Kidney capillary endothelial cell (primary cell): ENCODE measurements around the gene TOM1L2.

Experiments used
- DNase-seq: peaks from one replicate; pipeline ENCODE4 v3.0.0-alpha.2; 2018; ENCODE audit warnings: low spot score

The TOM1L2 gene

GRCh38 chr17:17994271-17995069 lies 22.3 kb upstream of the TOM1L2 start:
- no peak for DNase-seq

GRCh38 chr17:17993852-17994251 lies 21.7 kb upstream of the TOM1L2 start:
- DNase-seq: no peak

- DNase-seq: no peak
Measured at GRCh38 chr17:17993366-17993765, 21.2 kb upstream of the TOM1L2 start.

GRCh38 chr17:17990282-17990681 lies 18.1 kb upstream of the TOM1L2 start:
- DNase-seq: no peak

GRCh38 chr17:17989618-17990017 lies 17.4 kb upstream of the TOM1L2 start:
- DNase-seq: no peak

- DNase-seq: no peak
Measured at GRCh38 chr17:17989081-17989480, 16.9 kb upstream of the TOM1L2 start.

GRCh38 chr17:17988427-17988945 lies 16.3 kb upstream of the TOM1L2 start:
- no peak for DNase-seq

GRCh38 chr17:17987901-17988300 lies 15.7 kb upstream of the TOM1L2 start:
- no peak for DNase-seq

GRCh38 chr17:17987187-17987896 lies 15.1 kb upstream of the TOM1L2 start:
- DNase-seq: no peak

- DNase-seq: no peak
Measured at GRCh38 chr17:17985555-17985954, 13.4 kb upstream of the TOM1L2 start.

GRCh38 chr17:17985153-17985552 lies 13.0 kb upstream of the TOM1L2 start:
- no peak for DNase-seq

GRCh38 chr17:17983776-17984175 lies 11.6 kb upstream of the TOM1L2 start:
- DNase-seq: no peak

- no peak for DNase-seq
Measured at GRCh38 chr17:17983376-17983775, 11.2 kb upstream of the TOM1L2 start.

- DNase-seq: no peak
Measured at GRCh38 chr17:17982801-17983200, 10.6 kb upstream of the TOM1L2 start.

- DNase-seq: no peak
Measured at GRCh38 chr17:17981330-17981729, 9.1 kb upstream of the TOM1L2 start.

- no peak for DNase-seq
Measured at GRCh38 chr17:17979778-17980177, 7.6 kb upstream of the TOM1L2 start.

GRCh38 chr17:17978481-17979424 lies 6.6 kb upstream of the TOM1L2 start:
- DNase-seq: no peak

- DNase-seq: no peak
Measured at GRCh38 chr17:17976931-17977570, 4.9 kb upstream of the TOM1L2 start.

GRCh38 chr17:17975436-17975835 lies 3.2 kb upstream of the TOM1L2 start:
- DNase-seq: no peak

- DNase-seq: no peak
Measured at GRCh38 chr17:17972952-17973254, 703 bp upstream of the TOM1L2 start.

GRCh38 chr17:17971431-17972125 lies 622 bp downstream of the TOM1L2 start:
- no peak for DNase-seq
